Liver (tissue), 3 donors: ENCODE data around the gene HNRNPDL.

Source experiments
- EGR1 ChIP-seq, 2 donors: IDR thresholded peaks; 2 replicates each; pipeline ENCODE4 v1.6.1; 2016 to 2018; ENCODE audit warnings: antibody characterized with exemption in 2 of 2, low read depth in 2 of 2
- GABPA ChIP-seq, 2 donors: IDR thresholded peaks in 1 of 2; conservative IDR thresholded peaks in 1 of 2; 2 replicates each; pipeline ENCODE4 v1.6.1; 2016; ENCODE audit warnings: antibody characterized with exemption in 2 of 2, mild to moderate bottlenecking in 1 of 2, moderate library complexity in 1 of 2
- JUND ChIP-seq, 2 donors: IDR thresholded peaks; 2 replicates each; pipeline ENCODE4 v1.6.1; 2016; ENCODE audit warnings: antibody characterized with exemption in 2 of 2
- SP1 ChIP-seq: IDR thresholded peaks from 2 replicates; pipeline ENCODE4 v1.6.1; 2018; ENCODE audit warnings: antibody characterized with exemption, mild to moderate bottlenecking
- TAF1 ChIP-seq: conservative IDR thresholded peaks from 2 replicates; pipeline ENCODE4 v1.6.1; 2016; ENCODE audit warnings: antibody characterized with exemption, mild to moderate bottlenecking
- YY1 ChIP-seq: IDR thresholded peaks from 2 replicates; pipeline ENCODE4 v1.6.1; 2016; ENCODE audit warnings: antibody characterized with exemption, mild to moderate bottlenecking
- TF ChIP-seq, protein P1 (sequence below): fragments of 150-350 bp; IDR thresholded peaks from 2 replicates; pipeline ENCODE4 v1.5.1; 2017; ENCODE audit warnings: improper control_type of control experiment, low read depth, low read length; ENCODE audit not compliant: missing input control
- TF ChIP-seq, protein P2 (sequence below): IDR thresholded peaks from 2 replicates; pipeline ENCODE4 v1.6.1; 2016; ENCODE audit warnings: antibody characterized with exemption, mild to moderate bottlenecking
- TF ChIP-seq, protein P3 (sequence below): IDR thresholded peaks from 2 replicates; pipeline ENCODE4 v1.6.1; 2016; ENCODE audit warnings: antibody characterized with exemption
- TF ChIP-seq, protein P4 (sequence below): IDR thresholded peaks from 2 replicates; pipeline ENCODE4 v1.6.1; 2016; ENCODE audit warnings: antibody characterized with exemption
- donor health status: healthy.
- donor health status: healthy.

DNA sequence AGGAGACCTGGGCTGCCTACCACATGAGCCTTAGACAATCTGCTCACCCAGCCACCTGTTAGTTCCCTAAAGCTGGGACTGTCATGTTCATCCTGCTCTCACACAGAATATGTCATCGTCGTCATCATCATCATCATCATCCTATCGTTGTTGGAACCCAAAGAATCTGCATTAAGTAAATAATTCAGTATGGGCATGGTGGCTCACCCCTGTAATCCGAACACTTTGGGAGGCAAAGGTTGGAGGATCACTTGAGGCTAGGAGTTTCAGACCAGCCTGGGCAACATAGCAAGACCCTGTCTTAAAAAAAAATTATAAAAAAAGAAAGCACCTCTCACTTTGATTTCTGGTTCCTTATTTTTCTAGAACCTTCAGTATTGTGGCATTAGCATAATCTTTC, 6.5 kb upstream of the HNRNPDL start:
- TF ChIP-seq TAF1 (no peak), YY1 (no peak), SP1 (no peak), GABPA (IDR thresholded peaks at IDR 0.05 in 1 of 2, conservative IDR thresholded peaks at IDR 0.05 in 1 of 2) (no peak), JUND (IDR thresholded peaks at IDR 0.05) (no peak), EGR1 (IDR thresholded peaks at IDR 0.05; ENCODE audit: low read depth in 2 of 2) (no peak)
- TF ChIP-seq, protein P1, sequence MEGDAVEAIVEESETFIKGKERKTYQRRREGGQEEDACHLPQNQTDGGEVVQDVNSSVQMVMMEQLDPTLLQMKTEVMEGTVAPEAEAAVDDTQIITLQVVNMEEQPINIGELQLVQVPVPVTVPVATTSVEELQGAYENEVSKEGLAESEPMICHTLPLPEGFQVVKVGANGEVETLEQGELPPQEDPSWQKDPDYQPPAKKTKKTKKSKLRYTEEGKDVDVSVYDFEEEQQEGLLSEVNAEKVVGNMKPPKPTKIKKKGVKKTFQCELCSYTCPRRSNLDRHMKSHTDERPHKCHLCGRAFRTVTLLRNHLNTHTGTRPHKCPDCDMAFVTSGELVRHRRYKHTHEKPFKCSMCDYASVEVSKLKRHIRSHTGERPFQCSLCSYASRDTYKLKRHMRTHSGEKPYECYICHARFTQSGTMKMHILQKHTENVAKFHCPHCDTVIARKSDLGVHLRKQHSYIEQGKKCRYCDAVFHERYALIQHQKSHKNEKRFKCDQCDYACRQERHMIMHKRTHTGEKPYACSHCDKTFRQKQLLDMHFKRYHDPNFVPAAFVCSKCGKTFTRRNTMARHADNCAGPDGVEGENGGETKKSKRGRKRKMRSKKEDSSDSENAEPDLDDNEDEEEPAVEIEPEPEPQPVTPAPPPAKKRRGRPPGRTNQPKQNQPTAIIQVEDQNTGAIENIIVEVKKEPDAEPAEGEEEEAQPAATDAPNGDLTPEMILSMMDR = no peak
- TF ChIP-seq, protein P2, sequence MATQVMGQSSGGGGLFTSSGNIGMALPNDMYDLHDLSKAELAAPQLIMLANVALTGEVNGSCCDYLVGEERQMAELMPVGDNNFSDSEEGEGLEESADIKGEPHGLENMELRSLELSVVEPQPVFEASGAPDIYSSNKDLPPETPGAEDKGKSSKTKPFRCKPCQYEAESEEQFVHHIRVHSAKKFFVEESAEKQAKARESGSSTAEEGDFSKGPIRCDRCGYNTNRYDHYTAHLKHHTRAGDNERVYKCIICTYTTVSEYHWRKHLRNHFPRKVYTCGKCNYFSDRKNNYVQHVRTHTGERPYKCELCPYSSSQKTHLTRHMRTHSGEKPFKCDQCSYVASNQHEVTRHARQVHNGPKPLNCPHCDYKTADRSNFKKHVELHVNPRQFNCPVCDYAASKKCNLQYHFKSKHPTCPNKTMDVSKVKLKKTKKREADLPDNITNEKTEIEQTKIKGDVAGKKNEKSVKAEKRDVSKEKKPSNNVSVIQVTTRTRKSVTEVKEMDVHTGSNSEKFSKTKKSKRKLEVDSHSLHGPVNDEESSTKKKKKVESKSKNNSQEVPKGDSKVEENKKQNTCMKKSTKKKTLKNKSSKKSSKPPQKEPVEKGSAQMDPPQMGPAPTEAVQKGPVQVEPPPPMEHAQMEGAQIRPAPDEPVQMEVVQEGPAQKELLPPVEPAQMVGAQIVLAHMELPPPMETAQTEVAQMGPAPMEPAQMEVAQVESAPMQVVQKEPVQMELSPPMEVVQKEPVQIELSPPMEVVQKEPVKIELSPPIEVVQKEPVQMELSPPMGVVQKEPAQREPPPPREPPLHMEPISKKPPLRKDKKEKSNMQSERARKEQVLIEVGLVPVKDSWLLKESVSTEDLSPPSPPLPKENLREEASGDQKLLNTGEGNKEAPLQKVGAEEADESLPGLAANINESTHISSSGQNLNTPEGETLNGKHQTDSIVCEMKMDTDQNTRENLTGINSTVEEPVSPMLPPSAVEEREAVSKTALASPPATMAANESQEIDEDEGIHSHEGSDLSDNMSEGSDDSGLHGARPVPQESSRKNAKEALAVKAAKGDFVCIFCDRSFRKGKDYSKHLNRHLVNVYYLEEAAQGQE = no peak
- TF ChIP-seq, protein P3, sequence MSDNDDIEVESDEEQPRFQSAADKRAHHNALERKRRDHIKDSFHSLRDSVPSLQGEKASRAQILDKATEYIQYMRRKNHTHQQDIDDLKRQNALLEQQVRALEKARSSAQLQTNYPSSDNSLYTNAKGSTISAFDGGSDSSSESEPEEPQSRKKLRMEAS = no peak
- TF ChIP-seq, protein P4, sequence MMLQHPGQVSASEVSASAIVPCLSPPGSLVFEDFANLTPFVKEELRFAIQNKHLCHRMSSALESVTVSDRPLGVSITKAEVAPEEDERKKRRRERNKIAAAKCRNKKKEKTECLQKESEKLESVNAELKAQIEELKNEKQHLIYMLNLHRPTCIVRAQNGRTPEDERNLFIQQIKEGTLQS = no peak
